Measurements from ENCODE around the gene ARSA.

The ARSA gene

DNA sequence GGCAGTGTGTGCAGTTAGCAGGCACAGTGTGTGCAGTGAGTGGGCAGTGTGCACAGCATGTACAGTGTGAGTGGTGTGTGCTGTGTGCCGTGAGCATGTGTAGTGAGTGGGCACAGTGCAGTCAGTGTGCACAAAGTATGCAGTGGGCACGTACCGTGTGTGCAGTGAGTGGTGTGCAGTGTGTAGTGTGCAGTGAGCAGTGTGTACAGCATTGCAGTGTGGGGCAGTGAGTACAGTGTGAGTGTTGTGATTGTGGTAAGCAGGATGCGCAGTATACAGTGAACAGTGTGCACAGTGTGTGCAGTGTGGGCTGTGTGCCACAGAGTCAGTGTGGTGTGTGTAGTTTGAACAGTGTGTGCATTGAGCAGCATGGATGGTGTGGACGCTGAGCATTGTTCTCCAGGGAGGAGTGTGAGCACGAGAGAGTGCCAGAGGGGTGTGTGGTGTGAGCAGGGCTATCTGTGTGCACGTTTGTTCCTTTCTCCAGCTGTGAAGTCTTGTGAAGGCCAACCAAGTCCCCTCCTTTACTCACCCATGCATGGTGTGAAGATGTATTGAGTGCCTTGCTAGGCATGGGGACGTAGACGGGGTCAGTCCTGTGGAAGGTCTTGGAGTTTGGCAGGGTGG is 47.7 kb upstream of the ARSA start (continued):
- TF ChIP-seq ZBTB20 (tag by site-specific recombination; IDR thresholded peaks at IDR 0.05) (0 out of 2 replicates have a peak, but pooled peaks have one; percentile 4), SP3 (tag by site-specific recombination; IDR thresholded peaks at IDR 0.05) (no peak), SCRT1 (tag by site-specific recombination; IDR thresholded peaks at IDR 0.05; ENCODE audit: borderline replicate concordance) (no peak), ZNF76 (tag by site-specific recombination; IDR thresholded peaks at IDR 0.05; ENCODE audit: borderline replicate concordance, low read depth) (no peak), ZSCAN23 (tag by site-specific recombination; IDR thresholded peaks at IDR 0.05) (no peak), SCRT2 (tag by site-specific recombination; IDR thresholded peaks at IDR 0.05) (no peak), ZNF155 (tag by site-specific recombination; IDR thresholded peaks at IDR 0.05) (no peak), ZBTB48 (tag by site-specific recombination; IDR thresholded peaks at IDR 0.05) (0 out of 2 replicates have a peak, but pooled peaks have one; percentile 10), ZFHX2 (tag by site-specific recombination; conservative IDR thresholded peaks at IDR 0.05) (peak; percentile 82), ZNF677 (tag by site-specific recombination; IDR thresholded peaks at IDR 0.05) (no peak), ZNF133 (tag by site-specific recombination; IDR thresholded peaks at IDR 0.05) (no peak; the same call in 1 of the 2 replicates), SETDB1 (IDR thresholded peaks at IDR 0.05; ENCODE audit: insufficient read length, low read length) (no peak), ZNF776 (tag by site-specific recombination; IDR thresholded peaks at IDR 0.05; ENCODE audit: borderline replicate concordance) (no peak), GLI4 (tag by site-specific recombination; IDR thresholded peaks at IDR 0.05) (0 out of 2 replicates have a peak, but pooled peaks have one; percentile 6), ZNF169 (tag by site-specific recombination; IDR thresholded peaks at IDR 0.05) (no peak), KLF7 (tag by site-specific recombination; IDR thresholded peaks at IDR 0.05; ENCODE audit: borderline replicate concordance) (0 out of 2 replicates have a peak, but pooled peaks have one; percentile 21), ZNF311 (tag by site-specific recombination; IDR thresholded peaks at IDR 0.05; ENCODE audit: borderline replicate concordance) (no peak), ZNF521 (tag by site-specific recombination; IDR thresholded peaks at IDR 0.05) (no peak), ZNF146 (tag by site-specific recombination; IDR thresholded peaks at IDR 0.05) (no peak)
- TF ChIP-seq, protein P1, sequence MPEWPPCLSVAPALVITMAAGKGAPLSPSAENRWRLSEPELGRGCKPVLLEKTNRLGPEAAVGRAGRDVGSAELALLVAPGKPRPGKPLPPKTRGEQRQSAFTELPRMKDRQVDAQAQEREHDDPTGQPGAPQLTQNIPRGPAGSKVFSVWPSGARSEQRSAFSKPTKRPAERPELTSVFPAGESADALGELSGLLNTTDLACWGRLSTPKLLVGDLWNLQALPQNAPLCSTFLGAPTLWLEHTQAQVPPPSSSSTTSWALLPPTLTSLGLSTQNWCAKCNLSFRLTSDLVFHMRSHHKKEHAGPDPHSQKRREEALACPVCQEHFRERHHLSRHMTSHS (tag by site-specific recombination; IDR thresholded peaks at IDR 0.05), result 0 out of 2 replicates have a peak, but pooled peaks have one; percentile 0
- TF ChIP-seq, protein P2, sequence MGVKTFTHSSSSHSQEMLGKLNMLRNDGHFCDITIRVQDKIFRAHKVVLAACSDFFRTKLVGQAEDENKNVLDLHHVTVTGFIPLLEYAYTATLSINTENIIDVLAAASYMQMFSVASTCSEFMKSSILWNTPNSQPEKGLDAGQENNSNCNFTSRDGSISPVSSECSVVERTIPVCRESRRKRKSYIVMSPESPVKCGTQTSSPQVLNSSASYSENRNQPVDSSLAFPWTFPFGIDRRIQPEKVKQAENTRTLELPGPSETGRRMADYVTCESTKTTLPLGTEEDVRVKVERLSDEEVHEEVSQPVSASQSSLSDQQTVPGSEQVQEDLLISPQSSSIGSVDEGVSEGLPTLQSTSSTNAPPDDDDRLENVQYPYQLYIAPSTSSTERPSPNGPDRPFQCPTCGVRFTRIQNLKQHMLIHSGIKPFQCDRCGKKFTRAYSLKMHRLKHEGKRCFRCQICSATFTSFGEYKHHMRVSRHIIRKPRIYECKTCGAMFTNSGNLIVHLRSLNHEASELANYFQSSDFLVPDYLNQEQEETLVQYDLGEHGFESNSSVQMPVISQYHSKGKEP (tag by site-specific recombination; IDR thresholded peaks at IDR 0.05), result no peak
- TF ChIP-seq, protein P3, sequence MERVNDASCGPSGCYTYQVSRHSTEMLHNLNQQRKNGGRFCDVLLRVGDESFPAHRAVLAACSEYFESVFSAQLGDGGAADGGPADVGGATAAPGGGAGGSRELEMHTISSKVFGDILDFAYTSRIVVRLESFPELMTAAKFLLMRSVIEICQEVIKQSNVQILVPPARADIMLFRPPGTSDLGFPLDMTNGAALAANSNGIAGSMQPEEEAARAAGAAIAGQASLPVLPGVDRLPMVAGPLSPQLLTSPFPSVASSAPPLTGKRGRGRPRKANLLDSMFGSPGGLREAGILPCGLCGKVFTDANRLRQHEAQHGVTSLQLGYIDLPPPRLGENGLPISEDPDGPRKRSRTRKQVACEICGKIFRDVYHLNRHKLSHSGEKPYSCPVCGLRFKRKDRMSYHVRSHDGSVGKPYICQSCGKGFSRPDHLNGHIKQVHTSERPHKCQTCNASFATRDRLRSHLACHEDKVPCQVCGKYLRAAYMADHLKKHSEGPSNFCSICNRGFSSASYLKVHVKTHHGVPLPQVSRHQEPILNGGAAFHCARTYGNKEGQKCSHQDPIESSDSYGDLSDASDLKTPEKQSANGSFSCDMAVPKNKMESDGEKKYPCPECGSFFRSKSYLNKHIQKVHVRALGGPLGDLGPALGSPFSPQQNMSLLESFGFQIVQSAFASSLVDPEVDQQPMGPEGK (tag by site-specific recombination; IDR thresholded peaks at IDR 0.05), result no peak
- TF ChIP-seq, protein P4, sequence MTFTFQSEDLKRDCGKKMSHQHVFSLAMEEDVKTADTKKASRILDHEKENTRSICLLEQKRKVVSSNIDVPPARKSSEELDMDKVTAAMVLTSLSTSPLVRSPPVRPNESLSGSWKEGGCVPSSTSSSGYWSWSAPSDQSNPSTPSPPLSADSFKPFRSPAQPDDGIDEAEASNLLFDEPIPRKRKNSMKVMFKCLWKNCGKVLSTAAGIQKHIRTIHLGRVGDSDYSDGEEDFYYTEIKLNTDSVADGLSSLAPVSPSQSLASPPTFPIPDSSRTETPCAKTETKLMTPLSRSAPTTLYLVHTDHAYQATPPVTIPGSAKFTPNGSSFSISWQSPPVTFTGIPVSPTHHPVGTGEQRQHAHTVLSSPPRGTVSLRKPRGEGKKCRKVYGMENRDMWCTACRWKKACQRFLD (tag by site-specific recombination; IDR thresholded peaks at IDR 0.05), result no peak
- TF ChIP-seq, protein P5, sequence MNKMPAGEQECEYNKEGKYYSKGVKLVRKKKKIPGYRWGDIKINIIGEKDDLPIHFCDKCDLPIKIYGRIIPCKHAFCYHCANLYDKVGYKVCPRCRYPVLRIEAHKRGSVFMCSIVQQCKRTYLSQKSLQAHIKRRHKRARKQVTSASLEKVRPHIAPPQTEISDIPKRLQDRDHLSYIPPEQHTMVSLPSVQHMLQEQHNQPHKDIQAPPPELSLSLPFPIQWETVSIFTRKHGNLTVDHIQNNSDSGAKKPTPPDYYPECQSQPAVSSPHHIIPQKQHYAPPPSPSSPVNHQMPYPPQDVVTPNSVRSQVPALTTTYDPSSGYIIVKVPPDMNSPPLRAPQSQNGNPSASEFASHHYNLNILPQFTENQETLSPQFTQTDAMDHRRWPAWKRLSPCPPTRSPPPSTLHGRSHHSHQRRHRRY (tag by site-specific recombination; IDR thresholded peaks at IDR 0.05), result no peak
